NCI-H748 (cell line): Measurements from ENCODE around the gene EIPR1.
"Not testable (repeated sequence)": the region's sequence is repeated elsewhere in the genome, so short reads cannot be mapped to it uniquely, and the experiment has no call there.

Experiments used
- DNase-seq: peaks from one replicate; lab custom pipeline; 2025; ENCODE audit not compliant: unreplicated experiment; lab: John Stamatoyannopoulos, UW

The EIPR1 gene

DNA sequence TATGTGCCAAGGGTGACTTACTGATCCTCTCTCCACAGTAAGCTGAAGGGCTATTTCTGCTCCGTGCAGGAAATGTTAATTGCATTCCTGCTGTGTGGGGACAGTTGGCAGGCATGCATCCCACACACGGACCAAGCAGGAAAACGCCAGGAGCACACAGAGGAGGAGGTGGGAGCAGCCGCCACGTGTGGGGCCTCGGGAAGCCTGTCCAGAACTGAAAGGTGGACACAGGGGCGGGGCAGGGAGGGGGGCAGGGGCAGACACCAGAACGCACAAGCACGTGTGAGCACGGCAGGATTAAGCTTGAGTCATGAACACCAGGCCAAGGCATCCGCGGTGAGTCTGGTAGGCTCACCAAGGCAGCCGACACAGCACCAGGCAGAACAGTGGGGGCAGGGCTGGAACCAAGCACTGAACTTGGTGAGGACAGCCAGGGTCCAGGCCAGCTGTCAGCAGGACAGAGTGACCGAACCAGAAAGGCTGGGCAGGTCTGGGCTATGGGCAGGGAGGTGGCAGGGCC, 177.1 kb downstream of the EIPR1 start:
- DNase-seq = no peak

DNA sequence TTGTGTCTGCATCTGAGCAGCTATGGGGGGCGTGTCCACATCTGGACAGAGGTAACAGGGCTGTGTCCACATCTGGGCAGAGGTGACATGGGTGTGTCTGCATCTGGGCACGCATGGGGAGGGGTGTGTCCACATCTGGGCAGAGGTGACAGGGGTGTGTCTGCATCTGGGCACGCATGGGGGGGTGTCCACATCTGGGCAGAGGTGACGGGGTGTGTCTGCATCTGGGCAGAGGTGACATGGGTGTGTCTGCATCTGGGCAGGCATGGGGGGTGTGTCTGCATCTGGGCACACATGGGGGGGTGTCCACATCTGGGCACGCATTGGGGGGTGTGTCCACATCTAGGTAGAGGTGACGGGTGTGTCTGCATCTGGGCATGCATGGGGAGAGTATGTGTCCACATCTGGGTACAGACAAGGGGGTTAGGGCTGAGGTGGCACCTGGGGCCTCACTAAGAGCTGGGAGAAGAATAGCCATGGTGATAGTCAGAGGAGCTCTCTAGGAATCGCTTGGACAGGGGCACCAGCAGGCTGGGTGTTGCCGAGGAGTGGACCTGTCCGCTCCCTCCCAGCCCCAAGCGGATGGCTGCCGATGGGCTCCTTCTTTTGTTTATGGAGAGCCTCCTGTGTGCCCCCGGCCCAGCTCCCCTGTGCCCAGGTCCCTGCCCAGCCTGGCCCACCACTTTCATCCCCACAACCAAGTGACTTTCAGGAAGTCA, 177.8 kb downstream of the EIPR1 start:
- DNase-seq = no peak

DNA sequence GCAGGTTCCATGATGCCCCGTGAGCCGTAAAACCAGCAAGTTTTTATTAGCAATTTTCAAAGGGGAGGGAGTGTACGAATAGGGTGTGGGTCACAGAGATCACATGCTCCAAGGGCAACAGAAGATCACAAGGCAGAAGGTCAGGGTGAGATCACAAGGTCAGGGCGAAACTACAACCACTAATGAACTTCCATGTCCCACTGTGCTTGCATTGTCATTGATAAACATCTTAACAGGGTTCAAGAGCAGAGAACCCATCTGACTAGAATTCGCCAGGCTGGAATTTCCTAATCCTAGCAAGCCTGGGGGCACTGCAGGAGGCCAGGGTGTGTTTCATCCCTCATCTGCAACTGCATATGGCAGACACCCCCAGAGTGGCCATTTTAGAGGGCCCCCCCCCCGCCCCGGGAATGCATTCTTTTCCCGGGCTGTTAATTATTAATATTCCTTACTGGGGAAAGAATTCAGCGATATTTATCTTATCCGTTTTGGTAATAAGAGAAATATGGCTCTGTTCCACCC, 178.9 kb downstream of the EIPR1 start:
- DNase-seq = not testable (repeated sequence)

DNA sequence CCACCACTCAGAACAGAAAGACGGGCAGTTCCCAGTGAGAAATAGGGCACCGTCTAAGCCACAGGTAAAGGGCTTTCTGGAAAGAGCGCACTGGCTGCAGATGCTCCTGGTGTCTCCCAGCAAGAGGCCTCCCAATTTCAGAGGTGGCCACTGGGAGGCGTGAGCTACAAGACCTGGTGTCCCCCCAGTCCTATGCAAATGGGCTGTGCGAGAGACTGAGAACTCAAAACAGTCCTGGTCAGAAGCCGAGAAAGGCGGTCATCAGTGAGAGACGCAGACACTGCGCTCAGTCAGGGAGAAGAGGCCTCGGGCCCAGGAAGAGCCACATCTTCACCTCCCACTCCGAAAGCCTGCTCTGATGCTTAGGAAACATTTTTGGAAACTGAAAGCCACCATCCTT, 179.5 kb downstream of the EIPR1 start:
- no peak for DNase-seq

DNA sequence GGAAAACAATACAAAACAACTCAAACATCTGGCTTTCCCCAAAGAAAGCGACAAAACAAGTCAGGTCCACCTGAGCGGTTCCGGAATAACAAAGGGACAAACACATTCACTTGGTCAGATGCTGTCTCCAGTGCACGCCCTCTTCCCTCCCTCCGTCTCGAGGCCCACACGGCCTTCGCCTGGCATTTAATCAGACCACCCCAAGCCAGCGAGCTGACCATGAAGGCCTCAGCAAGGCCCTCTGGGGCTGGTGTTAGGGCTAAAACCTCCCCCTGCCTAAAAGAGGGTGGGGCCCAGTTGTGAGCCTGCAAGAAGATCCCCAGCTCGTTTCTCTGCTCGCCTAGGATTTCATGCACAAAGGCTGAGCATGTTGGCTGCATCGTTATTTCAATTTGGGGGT, 180.3 kb downstream of the EIPR1 start:
- DNase-seq = no peak

DNA sequence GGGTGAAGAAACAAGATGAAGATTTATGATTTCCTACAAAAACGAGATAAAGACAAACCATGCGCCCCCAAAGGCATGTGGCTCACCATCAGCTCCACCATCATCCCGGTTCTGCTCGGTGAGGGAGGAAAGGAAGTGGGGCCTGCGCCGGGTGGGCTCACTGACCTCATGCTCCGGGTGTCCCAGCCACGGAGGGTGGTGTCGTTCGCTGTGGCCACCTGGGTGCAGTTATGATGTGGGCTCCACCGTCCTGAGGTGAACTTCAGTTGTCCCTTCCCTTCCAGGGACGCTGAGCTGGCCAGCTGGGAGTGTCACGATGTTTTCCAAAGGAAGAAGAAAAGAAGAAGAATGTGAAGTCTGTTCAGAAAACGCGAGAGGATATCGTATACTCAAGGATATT, 180.9 kb downstream of the EIPR1 start:
- DNase-seq = no peak

DNA sequence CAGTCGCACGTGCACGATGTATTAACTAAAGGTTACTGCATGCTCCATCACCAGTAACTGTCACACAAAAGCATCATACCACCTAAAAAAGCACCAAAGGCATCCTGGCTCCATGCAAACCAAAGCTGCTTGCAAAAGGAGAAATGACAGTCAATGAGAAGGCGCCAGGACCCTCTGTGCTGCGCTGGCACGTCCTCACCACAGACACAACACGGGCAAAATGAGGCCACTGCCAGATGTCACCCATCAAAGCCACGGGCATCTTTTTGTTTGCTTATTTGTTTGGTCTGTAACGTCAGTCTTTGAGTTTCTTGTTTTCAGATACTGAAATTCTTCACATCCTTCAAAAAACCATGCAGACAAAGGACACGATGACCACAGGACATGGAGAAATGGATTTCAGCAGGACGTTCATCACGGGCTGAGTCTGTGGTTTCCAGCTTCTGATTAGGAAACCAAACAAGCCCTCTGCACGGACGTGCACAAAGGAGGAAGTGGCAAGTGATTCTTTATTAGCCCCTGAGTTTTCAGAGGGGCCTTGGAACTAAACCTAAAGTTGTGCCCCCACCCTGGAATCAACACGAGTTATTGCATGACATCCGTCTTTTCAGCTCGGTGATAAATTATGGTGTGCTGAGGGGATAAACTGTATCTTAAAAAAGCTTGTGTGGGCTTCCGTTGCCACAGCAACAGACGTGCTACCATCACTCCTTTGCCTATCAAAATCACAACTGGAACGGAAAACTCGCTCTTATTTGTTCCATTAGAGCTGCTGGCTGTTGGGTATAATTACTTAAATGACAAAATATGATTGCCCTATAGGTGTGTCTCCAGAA, 181.8 kb downstream of the EIPR1 start:
- no peak for DNase-seq

DNA sequence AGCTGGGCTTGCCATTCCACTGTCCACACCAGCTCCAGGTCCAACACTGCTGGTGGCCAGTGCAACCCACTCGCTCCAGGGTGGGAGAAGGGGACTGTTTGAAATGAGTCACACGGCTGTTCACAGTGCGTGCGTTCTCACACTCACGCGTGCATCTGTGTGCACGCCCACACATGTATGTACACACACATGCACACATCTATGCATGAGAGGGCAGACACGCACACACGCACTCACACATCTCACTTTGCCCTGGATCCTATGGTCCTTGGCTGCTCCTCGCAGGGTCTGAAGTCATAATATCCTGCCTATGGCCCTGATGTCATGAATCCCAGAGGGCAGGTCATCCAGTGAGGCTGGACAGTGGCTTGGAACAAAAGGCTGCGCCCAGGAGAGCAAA, 182.8 kb downstream of the EIPR1 start:
- DNase-seq = no peak

DNA sequence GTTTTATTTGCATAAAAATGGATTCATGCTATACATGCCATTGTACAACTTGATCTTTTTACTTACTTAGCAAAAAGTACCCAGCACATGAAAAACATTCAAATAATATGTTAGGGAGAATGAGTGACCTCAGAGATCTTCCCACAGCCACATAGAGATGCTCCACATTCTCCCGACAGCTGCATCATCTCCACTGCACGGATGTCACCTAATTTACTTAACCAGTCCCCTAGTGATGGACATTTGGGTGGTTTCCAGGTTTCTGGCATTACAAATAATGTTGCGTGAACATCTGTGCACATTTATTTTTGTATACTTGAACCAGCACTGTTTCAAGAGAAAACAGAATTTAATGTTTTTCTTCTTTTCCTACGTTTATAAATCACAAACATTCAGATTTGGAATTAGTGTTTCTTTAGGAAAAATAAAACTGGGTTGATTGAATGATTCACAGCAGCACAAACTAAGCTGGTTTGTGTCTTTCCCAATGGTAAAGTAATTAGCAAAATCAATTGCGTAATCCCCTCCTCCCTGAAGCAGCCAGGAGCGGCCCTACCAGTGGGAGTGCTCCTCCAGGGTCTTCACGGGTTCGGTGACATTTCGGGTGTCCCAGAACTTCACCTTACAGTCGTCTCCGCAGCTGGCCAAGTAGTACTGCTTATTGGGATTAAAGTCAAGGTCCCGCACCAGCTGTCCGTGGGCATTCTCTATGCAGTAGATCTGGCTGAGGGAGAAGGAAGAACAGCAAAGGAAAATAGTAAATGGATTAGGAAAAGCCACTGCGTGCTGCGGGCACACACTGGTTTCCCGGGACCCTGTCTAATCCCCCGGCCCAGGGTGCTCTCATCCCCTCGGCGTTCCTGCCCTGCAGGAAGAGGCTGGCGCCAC, 183.9 kb downstream of the EIPR1 start:
- no peak for DNase-seq

DNA sequence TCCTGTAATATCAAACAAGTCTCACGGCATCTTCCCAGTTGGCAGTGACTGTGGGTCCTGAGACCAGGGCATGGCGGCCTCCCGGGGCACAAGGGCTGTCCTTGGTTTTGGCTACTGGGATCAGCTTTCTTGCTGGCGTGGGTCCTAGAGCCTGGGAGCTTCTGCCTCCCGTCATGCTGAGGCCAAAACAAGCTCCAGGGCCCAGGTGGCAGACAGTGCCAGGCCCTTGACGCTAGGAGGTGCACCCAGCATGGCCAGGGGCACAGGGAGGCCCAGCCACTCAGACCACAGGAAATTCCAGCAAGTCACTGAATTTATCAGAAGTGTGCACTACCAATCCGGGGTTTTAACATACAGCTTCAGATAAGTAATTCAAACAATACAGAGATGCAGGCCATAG, 184.7 kb downstream of the EIPR1 start:
- no peak for DNase-seq

DNA sequence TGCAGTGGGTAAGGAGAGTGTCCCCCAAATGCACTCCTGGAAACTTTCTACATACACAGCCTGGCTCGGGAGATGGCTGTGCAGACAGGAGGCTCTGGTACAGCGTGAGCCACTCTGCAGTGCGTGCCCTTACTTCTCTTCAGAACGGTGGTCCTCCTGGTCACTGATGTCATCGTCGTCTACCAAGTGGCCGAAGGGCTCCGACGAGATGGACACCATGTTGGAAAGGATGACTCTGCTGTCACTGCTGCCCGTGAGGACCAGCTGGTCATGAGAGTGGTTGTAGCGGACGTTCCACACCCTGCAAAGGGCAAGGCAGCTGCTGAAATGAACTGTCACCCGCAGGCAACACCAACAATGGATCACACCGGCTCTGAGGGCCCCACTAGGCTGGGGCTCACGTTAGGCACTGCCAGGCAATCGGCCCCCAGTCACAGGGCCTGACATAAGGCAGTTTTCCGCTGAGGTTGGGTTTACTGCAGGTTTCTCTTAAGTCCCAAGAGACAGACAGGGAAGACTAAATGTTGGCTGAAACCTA, 185.3 kb downstream of the EIPR1 start:
- no peak for DNase-seq

DNA sequence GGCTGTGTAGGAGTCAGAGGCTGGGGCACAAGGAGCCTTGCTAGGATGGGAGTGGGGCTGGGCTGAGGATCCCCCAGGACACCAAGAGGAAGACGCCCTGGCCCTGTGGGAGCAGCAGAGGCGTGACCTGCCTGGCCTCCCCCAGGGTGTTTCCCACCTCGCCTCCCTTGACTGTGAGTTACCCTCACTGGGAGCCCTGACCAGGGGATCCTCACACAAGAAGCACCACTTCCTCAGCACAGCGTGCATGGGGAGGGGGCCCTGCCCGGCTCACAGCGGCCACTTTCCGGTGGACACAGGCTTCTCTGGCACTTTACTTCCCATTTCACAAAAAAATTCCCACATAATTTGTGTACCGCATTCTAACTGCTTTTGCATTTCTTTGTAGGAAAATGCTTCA, 187.7 kb downstream of the EIPR1 start:
- no peak for DNase-seq

DNA sequence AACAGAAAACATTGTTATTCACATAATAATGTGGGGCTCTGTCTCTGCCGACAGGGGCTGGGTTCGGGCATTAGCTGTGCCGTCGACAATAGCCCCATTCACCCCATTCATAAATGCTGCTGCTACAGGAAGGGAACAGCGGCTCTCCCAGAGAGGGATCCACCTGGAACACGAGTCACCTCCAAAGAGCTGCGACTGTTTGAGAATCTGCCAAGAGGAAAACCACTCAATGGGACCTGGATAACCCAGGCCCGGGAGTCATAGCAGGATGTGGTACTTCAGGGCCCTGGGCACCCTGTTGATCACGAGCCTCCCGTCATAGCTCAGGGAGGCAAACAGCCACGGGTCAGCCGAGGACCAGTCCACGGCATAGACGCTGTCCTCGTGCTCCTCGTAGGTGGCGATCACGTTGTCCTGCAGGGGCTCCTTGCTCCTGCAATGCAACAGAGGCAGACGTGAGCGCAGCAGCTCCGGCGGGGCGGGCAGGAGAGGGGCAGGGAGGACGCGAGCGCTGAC, 188.5 kb downstream of the EIPR1 start:
- no peak for DNase-seq

DNA sequence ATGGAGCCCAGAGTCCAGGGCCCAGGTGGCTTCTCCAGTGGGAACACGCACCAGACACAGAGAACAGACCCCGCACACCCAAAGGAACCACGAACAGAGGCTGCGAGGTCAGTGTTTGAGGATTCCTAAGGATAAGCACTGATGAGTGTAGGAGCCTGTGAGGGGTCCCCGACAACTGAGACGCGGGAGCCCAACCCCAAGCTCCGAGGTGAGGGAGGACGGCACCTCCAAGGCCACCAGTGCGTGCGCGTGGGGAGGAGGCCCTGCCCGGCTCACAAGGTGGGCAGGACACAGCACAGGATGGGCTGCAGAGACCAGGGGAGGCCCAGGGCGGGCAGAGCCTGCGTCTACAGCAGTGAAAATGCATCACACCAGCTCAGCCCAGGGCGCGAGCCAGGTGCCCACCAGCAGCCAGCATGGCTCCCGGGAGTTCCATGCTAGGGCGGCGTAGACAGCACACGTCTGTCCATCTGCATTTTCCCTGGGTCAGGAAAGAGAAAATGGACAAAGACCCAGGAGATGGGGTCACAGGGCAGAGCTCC, 189.1 kb downstream of the EIPR1 start:
- no peak for DNase-seq

DNA sequence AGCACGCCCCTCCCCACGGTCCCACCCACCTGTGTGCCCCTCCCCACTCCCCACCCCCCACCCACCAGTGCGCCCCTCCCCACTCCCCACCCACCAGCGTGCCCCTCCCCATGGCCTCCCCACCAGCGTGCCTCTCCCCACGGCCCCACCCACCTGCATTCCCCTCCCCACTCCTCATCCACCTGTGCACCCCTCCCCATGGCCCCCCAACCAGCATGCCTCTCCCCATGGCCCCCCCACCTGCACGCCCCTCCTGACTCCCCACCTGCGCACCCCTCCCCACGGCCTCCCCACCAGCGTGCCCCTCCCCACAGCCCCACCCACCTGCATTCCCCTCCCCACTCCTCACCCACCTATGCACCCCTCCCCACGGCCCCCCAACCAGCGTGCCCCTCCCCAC, 190.2 kb downstream of the EIPR1 start:
- DNase-seq = no peak

DNA sequence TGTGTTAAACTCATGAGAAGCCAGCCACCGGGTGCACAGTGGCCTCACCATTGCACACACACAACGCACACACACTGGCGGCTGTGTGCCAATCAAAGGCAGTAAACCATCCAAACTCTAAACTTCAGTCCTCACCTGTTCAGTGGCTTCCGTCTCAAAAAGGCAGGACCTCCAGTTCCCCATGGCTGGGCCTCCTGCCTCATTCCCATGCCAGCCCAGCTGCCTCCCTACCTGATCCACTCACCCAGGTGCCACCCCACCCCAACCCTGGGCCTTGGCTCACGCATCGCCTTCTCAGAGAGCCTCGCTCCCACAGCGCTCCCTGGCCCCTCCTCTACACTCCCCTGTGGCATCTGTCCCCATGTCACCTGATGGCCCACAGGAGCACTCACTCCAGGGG, 190.9 kb downstream of the EIPR1 start:
- no peak for DNase-seq

DNA sequence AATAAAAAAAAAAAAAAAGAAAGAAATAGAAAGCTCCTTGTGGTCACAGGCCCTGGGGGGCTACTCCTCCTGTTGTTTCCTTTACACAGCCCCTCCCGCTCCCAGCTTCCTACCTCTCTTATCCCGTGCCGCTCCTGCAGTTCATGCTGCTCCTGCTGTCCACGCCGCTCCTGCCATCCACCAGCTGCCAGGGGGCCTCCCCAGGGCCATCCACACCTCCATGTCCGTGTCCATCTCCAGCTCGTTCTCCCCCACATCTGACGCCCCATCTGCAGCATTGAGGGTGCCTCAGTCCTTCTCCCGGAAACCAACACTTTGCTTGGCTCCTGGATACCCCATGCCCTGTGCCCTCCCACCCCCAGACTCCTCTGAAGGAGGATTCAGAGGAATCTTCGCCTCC, 191.7 kb downstream of the EIPR1 start:
- no peak for DNase-seq

DNA sequence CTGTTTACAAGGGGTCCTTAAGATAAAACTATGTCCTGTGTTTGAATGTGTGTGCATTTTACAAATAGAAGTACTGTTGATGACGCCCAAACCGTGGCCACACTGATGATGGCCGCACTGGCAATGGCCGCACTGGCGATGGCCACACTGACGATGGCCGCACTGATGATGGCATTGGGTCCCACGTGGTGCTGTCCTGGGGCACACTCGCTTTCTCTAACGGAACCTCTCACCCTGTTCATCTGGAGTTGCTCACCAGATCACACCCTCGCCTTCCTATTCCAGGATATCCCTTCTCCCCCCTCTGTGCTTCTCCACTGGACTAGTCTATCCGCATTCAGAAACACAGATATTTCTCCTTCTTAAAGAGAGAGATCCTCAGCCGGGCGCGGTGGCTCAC, 192.4 kb downstream of the EIPR1 start:
- DNase-seq = no peak

DNA sequence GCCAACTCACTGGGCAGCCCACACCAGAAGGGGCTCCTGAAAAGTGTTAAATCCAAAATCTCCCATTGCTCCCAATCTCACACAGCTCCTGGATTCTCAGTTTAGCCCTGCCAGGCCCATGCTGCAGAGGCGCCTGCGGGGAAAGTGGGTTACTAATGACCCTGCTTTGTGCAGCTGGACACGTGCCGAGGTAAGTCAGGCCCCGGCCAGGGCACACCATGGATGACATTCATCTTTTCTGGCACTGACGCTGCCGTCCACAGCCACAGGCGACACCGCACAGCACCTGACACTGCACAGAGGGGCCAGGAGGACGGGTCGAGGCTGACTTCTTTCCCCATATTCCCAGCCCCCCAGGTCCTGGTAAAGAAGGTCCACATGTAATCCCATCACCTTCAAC, 193.5 kb downstream of the EIPR1 start:
- DNase-seq = no peak

DNA sequence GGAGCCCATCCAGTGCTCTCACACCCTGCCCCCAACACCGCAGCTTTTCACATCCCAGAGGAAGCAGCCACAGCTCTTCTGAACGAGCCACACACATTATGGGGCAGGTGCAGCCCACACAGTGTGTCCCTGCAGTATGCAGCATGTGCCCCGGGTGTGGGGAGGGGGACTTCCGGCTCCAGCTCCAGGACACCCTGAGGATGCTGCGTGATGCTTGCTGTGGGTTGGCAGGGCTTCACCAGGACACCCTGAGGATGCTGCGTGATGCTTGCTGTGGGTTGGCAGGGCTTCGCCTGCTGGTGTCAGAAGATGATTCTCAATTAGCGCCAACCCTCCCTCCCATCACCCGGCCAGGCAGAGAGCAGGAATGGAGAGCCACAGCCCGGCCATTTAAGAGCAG, 193.9 kb downstream of the EIPR1 start:
- no peak for DNase-seq
